MM.1S (cell line): ENCODE data around the gene CFAP57.
A peak's percentile ranks its signal among the peaks of the same experiment; 100 is the strongest.

ENCODE experiments used
- DNase-seq: peaks from one replicate; pipeline ENCODE4 v3.0.0-alpha.2; 2015
- H2AFZ ChIP-seq: fragments of 300-600 bp; sonication (generic); 2 replicates; pipeline ENCODE4 v1.6.0; 2016; ENCODE audit warnings: antibody characterized with exemption, low read length
- H3F3A ChIP-seq: fragments of 300-600 bp; sonication (generic); 2 replicates; pipeline ENCODE4 v1.6.1; 2016; ENCODE audit warnings: mild to moderate bottlenecking, antibody characterized with exemption, low read length, moderate library complexity, mixed read lengths; ENCODE audit not compliant: insufficient read depth
- H3K27ac ChIP-seq: fragments of 300-600 bp; sonication (generic); 2 replicates; pipeline ENCODE4 v1.5.1; 2016; ENCODE audit warnings: mild to moderate bottlenecking, low read length
- H3K27me3 ChIP-seq: fragments of 300-600 bp; sonication (generic); replicated peaks from 2 replicates; pipeline ENCODE4 v1.6.0; 2016; ENCODE audit warnings: low read length; ENCODE audit not compliant: insufficient read depth
- H3K36me3 ChIP-seq: fragments of 300-600 bp; sonication (generic); replicated peaks from 2 replicates; pipeline ENCODE4 v1.6.1; 2016; ENCODE audit warnings: mild to moderate bottlenecking, low read length, mixed read lengths; ENCODE audit not compliant: insufficient read depth
- H3K4me1 ChIP-seq: fragments of 300-600 bp; sonication (generic); 2 replicates; pipeline ENCODE4 v1.6.1; 2016; ENCODE audit warnings: low read length, mixed read lengths
- H3K4me2 ChIP-seq: fragments of 300-600 bp; sonication (generic); 2 replicates; pipeline ENCODE4 v1.6.0; 2016; ENCODE audit warnings: low read depth, low read length
- H3K4me3 ChIP-seq: fragments of 300-600 bp; sonication (generic); 2 replicates; pipeline ENCODE4 v1.5.1; 2016; ENCODE audit warnings: low read length, mixed read lengths
- H3K79me2 ChIP-seq: fragments of 300-600 bp; sonication (generic); 2 replicates; pipeline ENCODE4 v1.6.1; 2016; ENCODE audit warnings: mixed run types, low read length, mixed read lengths
- H3K9ac ChIP-seq: fragments of 300-600 bp; sonication (generic); 2 replicates; pipeline ENCODE4 v1.6.1; 2016; ENCODE audit warnings: low read length, mixed read lengths
- H3K9me2 ChIP-seq: fragments of 300-600 bp; sonication (generic); replicated peaks from 2 replicates; pipeline ENCODE4 v1.6.1; 2016; ENCODE audit warnings: mild to moderate bottlenecking, low read length, mixed read lengths; ENCODE audit not compliant: insufficient read depth
- H3K9me3 ChIP-seq: fragments of 300-600 bp; sonication (generic); replicated peaks from 2 replicates; pipeline ENCODE4 v1.6.1; 2016; ENCODE audit warnings: mild to moderate bottlenecking, low read length, mixed read lengths; ENCODE audit not compliant: insufficient read depth
- H4K20me1 ChIP-seq: fragments of 300-600 bp; sonication (generic); 2 replicates; pipeline ENCODE4 v1.6.1; 2016; ENCODE audit warnings: mild to moderate bottlenecking, low read length, moderate library complexity, mixed read lengths; ENCODE audit not compliant: insufficient read depth
- EZH2 ChIP-seq: fragments of 300-600 bp; sonication (generic); optimal IDR thresholded peaks from 2 replicates; pipeline ENCODE3; 2017; ENCODE audit warnings: low read depth, mild to moderate bottlenecking, antibody characterized with exemption, low read length, mixed read lengths
- EZH2phosphoT487 ChIP-seq: fragments of 300-600 bp; sonication (generic); IDR thresholded peaks from 2 replicates; pipeline ENCODE4 v1.6.1; 2018; ENCODE audit warnings: antibody characterized with exemption, low read length
- TF ChIP-seq, protein P1 (sequence below): fragments of 300-600 bp; sonication (generic); IDR thresholded peaks from 2 replicates; pipeline ENCODE4 v1.5.1; 2016; ENCODE audit warnings: antibody characterized with exemption, low read length, mixed read lengths

Gene CFAP57

DNA sequence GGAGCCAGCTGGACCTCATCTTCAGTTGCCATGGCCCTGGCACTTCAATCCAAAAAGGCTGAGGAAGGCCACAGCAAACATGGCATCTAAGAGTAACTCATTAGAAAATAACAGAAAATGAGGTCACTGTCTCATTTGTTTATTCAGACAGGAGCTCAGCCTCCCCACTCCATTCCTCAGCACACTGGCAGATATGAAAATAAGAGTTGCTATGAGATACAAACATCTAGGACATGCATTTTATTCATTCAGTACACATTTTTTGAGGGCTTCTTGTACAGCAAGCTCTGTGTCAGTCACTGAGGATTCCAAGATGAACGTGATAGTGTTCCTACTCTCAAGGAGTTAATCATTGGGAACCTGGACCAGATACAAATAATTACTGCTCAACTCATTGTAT lies 65.0 kb downstream of the CFAP57 start:
- Histone ChIP-seq H3K4me1 (peaks cover 12% of the 10 kb centered on the region), H3K4me3 (no peak overlapping the region), H4K20me1 (no peaks in the 10 kb centered on the region), H3K4me2 (no peak overlapping the region), H3K9me2 (no peaks in the 10 kb centered on the region), H3K27me3 (no peaks in the 10 kb centered on the region), H3K79me2 (no peaks in the 10 kb centered on the region), H3K9me3 (no peaks in the 10 kb centered on the region), H3K27ac (no peak overlapping the region), H3K9ac (no peak overlapping the region), H3F3A (peaks cover 7% of the 10 kb centered on the region; the same call in 1 of the 2 replicates), H2AFZ (no peak overlapping the region), H3K36me3 (no peaks in the 10 kb centered on the region)
- no peak for DNase-seq
- TF ChIP-seq EZH2, result no peak
- TF ChIP-seq, protein P1, sequence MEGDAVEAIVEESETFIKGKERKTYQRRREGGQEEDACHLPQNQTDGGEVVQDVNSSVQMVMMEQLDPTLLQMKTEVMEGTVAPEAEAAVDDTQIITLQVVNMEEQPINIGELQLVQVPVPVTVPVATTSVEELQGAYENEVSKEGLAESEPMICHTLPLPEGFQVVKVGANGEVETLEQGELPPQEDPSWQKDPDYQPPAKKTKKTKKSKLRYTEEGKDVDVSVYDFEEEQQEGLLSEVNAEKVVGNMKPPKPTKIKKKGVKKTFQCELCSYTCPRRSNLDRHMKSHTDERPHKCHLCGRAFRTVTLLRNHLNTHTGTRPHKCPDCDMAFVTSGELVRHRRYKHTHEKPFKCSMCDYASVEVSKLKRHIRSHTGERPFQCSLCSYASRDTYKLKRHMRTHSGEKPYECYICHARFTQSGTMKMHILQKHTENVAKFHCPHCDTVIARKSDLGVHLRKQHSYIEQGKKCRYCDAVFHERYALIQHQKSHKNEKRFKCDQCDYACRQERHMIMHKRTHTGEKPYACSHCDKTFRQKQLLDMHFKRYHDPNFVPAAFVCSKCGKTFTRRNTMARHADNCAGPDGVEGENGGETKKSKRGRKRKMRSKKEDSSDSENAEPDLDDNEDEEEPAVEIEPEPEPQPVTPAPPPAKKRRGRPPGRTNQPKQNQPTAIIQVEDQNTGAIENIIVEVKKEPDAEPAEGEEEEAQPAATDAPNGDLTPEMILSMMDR, result no peak
- TF ChIP-seq EZH2phosphoT487, result no peak

DNA sequence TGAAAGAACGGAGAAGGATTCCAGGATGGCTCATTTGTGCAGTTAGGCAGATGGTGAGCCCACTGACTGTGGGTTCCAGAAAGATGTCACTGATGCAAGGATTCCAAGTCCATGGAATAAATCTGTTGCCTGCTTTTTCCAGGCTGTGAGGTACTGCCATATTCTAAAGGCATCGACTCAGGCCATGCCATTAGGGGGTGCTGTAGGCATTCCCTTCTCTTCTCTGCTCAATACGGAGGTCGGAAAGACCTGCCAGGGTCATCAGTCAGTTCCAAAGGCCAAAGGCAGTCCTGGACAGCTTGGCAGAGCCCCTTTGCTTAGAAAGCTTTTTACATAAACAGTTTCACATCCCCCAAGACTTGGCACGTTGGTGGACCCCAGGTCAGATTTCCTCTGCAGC lies 66.0 kb downstream of the CFAP57 start:
- no peak overlapping the region for H3K9ac ChIP-seq

DNA sequence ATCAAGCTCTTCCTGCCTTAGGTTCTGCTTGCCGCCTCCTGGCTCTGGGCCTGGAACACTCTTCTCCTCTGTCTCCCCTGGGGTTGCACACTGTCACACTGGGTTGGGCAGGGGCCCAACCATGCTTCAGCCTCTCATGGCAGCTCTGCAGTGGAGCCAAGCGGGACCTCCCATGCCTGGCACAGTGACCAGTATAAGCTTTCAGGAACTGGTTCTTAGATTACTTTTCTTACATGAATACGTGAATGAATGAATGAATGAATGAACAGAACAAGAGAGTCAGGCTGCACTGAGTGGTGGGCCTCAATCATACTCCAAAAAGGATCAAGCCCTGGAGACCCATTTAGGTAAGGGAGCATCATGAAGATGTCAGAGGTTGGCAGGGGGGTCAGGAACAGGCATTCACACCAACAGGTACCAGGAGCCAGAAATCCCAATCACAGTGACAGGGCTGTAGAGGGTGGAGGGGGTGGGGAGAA lies 66.9 kb downstream of the CFAP57 start:
- H3K9ac ChIP-seq, result no peak overlapping the region
- no peak overlapping the region for H3K4me3 ChIP-seq
- H3K4me1 ChIP-seq, result peaks cover 12% of the 10 kb centered on the region
- peaks cover 7% of the 10 kb centered on the region; the same call in 1 of the 2 replicates for H3F3A ChIP-seq
- H3K27me3 ChIP-seq, result no peaks in the 10 kb centered on the region
- H3K27ac ChIP-seq, result peak overlapping the region; percentile 46; the same call in 1 of the 2 replicates
- H3K79me2 ChIP-seq, result no peaks in the 10 kb centered on the region
- H3K4me2 ChIP-seq, result peak overlapping the region; percentile 58; the same call in 1 of the 2 replicates
- TF ChIP-seq EZH2phosphoT487 (no peak), EZH2 (no peak)
- TF ChIP-seq, protein P1, result no peak
- no peaks in the 10 kb centered on the region for H4K20me1 ChIP-seq
- DNase-seq, result no peak
- no peaks in the 10 kb centered on the region for H3K36me3 ChIP-seq
- no peaks in the 10 kb centered on the region for H3K9me2 ChIP-seq
- H3K9me3 ChIP-seq, result no peaks in the 10 kb centered on the region
- H2AFZ ChIP-seq, result peak overlapping the region; percentile 50

More for the DNA sequence above, 66.0 kb downstream of the CFAP57 start:
- Histone ChIP-seq H3K27ac (no peak overlapping the region), H2AFZ (no peak overlapping the region), H3K9me3 (no peaks in the 10 kb centered on the region), H3K4me2 (no peak overlapping the region), H3K79me2 (no peaks in the 10 kb centered on the region), H3K27me3 (no peaks in the 10 kb centered on the region), H3K9me2 (no peaks in the 10 kb centered on the region), H3K36me3 (no peaks in the 10 kb centered on the region), H4K20me1 (no peaks in the 10 kb centered on the region), H3K4me3 (no peak overlapping the region), H3K4me1 (peaks cover 12% of the 10 kb centered on the region), H3F3A (peaks cover 7% of the 10 kb centered on the region; the same call in 1 of the 2 replicates)
- DNase-seq, result peak; percentile 19
- TF ChIP-seq EZH2phosphoT487, result no peak
- TF ChIP-seq, protein P1, result peak; percentile 40
